SU-DHL-6 (cell line): Measurements from ENCODE around the gene LLGL2.

Experiments
- CTCF ChIP-seq: fragments of 200-600 bp; sonication (generic); IDR thresholded peaks from one replicate; pipeline ENCODE4 v1.5.1; 2017; ENCODE audit warnings: antibody characterized with exemption, mild to moderate bottlenecking, low read length, moderate library complexity; ENCODE audit not compliant: insufficient read depth, poor library complexity, severe bottlenecking
- EZH2phosphoT487 ChIP-seq: fragments of 200-600 bp; sonication (generic), shearing (Covaris generic); conservative IDR thresholded peaks from 2 replicates; pipeline ENCODE4 v1.6.1; 2018; ENCODE audit warnings: mild to moderate bottlenecking, antibody characterized with exemption, low read length, moderate library complexity, mixed read lengths

GRCh38 chr17:75623386-75623785 lies 97.9 kb downstream of the LLGL2 start:
- TF ChIP-seq CTCF (no peak), EZH2phosphoT487 (no peak)
